Heart left ventricle (tissue), 13 donors: Measurements from ENCODE around the gene CYP27C1.

Experiments
- CTCF ChIP-seq, 12 donors: fragments of 200-600 bp; sonication (generic) in 4 of 12; IDR thresholded peaks; one replicate each; pipeline versions ENCODE4 v1.5.0 to v1.8.0; 2018 to 2022; ENCODE audit warnings: antibody characterized with exemption in 12 of 12, mild to moderate bottlenecking in 5 of 12
- POLR2A ChIP-seq, 2 donors: fragments of 450-650 bp; IDR thresholded peaks; one replicate each; pipeline ENCODE4 v1.6.1; 2017; ENCODE audit warnings: antibody characterized with exemption in 2 of 2, mild to moderate bottlenecking in 2 of 2, moderate library complexity in 2 of 2
- donor health status: ischemic (EF 13 %, LVEDD 7.1; RV severe dilation, severe dysfunction).
- donor health status: DM: no; HTN: yes; CAD: no.
- donor health status: DM: no; HTN: no; CAD: no.
- donor health status: ischemic (EF 25% LVEDD 6.9; RV normal size, moderate dysfunction).
- donor health status: ischemic (EF 25% LVEDD 5.7; RV mildly dilated, moderate dysfunction).
- donor health status: ischemic (EF 35%, LVEDD 5.7; RV mildly dilated, moderate dysfunction).
- donor health status: nonischemic (EF 11% LVEDD 7.7; RV severe dilation, severe dysfunction).
- donor health status: DM: yes; HTN: yes; CAD: no.
- donor health status: PGD.
- donor health status: ischemic (EF 29% LVEDD 5.4; RV normal size, mild dysfunction).
- donor health status: nonischemic (EF 23%, LVEDD 6.1; RV moderate dilation, normal function).

DNA sequence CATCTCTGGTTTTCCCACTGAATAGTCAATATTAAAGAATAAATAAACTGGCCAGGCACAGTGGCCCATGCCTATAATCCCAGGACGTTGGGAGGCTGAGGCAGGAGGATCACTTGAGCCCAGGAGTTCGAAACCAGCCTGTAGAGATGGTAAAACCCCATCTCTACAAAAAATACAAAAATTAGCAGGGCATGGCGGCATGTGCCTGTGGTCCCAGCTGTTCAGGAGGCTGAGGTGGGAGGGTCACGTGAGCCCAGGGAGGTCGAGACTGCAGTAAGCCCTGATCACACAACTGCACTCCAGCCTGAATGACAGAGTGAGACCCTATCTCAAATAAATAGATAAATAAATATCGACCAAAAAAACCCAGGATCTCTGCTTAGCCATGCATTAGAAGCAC, 63.0 kb downstream of the CYP27C1 start:
- TF ChIP-seq CTCF (IDR thresholded peaks at IDR 0.05) (no peak), POLR2A (IDR thresholded peaks at IDR 0.05) (no peak)
